ENCODE data around the gene ING1.
A peak's percentile ranks its signal among the peaks of the same experiment; 100 is the strongest.
"Not testable (repeated sequence)": the region's sequence is repeated elsewhere in the genome, so short reads cannot be mapped to it uniquely, and the experiment has no call there.

ING1 gene

DNA sequence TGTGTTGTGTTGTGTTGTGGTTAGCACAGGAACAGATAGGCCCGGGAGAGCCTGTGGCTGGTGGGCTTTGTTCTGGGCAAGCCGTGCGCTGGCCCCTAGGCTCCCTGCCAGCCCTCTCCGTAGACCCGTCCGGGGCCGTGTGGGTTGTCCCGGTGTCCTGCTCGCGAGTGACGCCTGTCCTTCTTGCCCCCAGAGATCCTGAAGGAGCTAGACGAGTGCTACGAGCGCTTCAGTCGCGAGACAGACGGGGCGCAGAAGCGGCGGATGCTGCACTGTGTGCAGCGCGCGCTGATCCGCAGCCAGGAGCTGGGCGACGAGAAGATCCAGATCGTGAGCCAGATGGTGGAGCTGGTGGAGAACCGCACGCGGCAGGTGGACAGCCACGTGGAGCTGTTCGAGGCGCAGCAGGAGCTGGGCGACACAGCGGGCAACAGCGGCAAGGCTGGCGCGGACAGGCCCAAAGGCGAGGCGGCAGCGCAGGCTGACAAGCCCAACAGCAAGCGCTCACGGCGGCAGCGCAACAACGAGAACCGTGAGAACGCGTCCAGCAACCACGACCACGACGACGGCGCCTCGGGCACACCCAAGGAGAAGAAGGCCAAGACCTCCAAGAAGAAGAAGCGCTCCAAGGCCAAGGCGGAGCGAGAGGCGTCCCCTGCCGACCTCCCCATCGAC lies 5.7 kb downstream of the ING1 start:
- no peak for DNase-seq

GRCh38 chr13:110722971-110723370 lies 9.5 kb downstream of the ING1 start:
- no peak for DNase-seq

DNA sequence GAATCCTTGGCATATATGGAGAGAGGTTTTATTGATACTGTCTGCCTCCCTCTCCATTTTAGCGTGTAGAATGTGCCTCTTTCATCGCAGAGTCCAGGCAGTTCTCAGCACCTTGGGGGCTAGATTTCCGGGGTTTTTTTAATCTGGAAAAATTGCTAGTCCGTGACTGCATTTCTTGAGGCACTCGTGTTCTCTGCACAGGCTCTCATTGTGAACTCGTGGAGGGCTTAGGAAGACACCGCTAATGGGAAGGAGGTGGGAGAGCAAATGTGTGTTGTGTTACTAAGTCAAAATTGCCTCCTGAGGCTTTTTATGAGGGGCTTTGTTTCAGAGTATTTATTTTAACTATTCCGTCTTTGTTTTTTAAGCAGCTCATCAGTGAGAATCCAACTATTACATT lies 10.1 kb downstream of the ING1 start:
- no peak for DNase-seq

DNA sequence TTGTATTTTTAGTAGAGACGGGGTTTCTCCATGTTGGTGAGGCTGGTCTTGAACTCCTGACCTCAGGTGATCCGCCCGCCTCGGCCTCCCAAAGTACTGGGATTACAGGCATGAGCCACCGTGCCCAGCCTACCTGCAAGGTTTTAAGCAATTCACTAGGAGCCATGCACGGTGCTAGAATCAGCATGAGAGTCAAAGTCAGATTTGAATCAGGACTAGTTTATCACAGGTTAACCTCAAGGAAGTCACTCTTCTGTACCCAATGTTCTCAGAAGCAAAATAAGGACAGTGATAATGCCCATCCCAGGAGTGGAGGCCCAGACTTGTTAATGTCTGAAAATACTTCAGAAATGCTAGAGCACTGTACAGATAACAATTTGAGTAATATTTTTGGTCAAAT lies 12.7 kb downstream of the ING1 start:
- not testable (repeated sequence) for DNase-seq

- peak; percentile 35 for DNase-seq
Measured at GRCh38 chr13:110726726-110727125, 13.2 kb downstream of the ING1 start.

- no peak for DNase-seq
Measured at GRCh38 chr13:110731072-110731471, 17.6 kb downstream of the ING1 start.

DNA sequence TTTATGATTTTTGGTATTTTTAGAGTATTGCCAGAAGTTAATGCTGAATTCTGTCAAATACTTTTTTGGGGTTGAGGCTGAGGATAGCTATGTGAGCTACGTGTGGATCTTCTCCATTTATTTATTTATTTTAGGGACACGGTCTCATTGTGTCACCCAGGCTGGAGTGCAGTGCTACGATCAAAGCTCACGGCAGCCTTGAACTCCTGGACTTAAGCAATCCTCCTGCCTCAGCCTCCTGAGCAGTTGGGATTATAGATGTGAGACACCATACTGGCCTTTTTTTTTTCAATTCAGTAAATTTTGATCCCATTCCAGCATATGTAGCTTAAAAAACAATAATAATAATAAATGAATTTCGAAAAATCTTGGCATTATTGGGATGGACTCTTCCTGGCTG lies 21.1 kb downstream of the ING1 start:
- DNase-seq, result no peak

DNA sequence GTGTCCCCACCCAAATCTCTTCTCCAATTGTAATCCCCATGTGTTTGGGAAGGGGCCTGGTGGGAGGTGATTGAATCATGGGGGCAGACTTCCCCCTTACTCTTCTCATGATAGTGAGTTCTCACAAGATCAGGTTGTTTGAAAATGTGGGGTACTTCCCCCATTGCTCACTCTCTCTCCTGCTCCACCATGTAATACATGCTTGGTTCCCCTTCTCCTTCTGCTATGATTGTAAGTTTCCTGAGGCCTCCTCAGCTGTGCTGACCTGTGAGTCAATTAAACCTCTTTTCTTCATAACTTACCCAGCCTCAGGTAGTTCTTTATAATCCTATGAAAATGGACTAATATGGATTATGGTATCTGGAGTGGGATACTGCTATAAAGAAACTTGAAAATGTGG lies 24.1 kb downstream of the ING1 start:
- no peak for DNase-seq

DNA sequence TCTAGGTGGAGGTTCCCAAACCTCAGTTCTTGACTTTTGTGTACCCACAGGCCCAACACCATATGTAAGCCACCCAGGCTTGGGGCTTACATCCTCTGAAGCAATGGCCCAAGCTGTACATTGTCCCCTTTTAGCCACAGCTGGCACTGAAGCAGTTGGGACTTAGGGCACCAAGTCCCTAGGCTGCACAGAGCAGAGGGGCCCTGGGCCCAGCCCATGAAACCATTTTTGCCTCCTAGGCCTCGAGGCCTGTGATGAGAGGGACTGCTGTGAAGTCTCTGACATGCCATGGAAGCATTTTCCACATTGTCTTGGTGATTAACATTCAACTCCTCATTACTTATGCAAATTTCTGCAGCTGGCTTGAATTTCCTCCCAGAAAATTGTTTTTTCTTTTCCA lies 30.2 kb downstream of the ING1 start:
- no peak for DNase-seq

GRCh38 chr13:110746438-110746837 lies 32.9 kb downstream of the ING1 start:
- DNase-seq, result no peak

DNA sequence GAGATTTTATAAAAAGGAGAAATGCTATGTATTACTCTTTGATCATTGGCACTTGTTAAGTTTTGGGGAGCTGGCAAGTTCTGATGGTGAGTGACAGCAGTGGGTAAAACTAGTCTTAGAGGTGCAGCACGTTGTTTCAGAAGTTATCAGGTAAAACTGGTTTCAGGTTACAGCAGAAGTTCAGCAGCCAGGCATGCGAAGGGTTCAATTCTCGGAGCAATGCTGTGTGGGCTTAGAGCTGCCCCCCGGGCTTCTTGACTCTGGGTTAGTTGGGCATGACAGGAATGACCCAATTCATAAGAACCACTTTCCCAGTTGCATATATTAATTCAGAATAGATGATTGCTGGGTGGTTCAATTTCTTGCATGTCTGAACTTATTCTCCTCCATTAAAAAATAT lies 34.8 kb downstream of the ING1 start:
- no peak for DNase-seq

GRCh38 chr13:110756219-110756631 lies 42.7 kb downstream of the ING1 start:
- no peak for DNase-seq

- no peak for DNase-seq
Measured at GRCh38 chr13:110757296-110757695, 43.8 kb downstream of the ING1 start.

DNA sequence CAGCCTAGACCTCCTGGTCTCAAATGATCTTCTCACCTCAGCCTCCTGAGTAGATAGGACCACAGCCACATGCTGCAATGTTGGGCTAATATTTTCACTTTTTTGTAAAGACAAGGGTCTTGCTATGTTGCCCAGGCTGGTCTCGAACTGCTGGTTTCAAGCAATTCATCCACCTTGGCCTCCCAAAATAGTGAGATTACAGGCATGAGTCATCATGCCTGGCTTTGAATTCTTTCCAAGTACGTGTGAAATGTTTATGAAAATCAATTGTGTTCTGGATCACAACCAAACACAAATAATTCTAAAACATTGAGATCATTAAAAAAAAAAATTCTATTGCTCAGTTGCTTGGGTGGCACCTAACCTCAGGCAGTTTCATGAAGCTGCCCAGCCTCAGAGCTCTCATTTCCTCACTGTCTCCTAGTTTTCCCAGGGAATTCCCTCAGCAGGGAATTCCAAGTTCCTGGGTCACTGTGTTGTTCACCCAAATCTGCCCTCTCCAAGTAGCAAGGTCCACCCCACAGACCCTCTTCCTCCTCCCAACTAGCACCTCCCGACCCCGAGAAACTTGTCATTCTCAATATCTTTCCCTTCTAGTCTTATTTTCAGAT lies 44.8 kb downstream of the ING1 start:
- DNase-seq, result no peak

DNA sequence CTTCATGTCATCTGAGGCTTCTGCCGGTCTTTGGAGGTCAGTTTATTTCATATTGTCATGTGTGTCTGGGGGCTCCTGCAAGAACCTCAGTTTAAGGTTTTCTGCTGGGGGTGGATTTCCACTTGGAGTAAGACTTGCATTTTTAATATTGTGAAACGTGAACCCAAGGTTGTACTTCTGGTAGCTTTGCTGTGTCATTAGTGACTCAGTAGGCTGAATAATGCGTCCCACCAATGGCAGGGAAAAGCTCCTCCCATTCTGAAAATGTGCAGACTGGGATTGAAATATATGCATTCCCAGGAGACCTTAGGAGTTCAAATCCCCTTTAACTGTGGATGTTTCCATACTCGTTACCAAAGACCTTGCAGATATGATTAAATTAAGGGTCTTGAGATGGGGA lies 46.2 kb downstream of the ING1 start:
- DNase-seq, result no peak

DNA sequence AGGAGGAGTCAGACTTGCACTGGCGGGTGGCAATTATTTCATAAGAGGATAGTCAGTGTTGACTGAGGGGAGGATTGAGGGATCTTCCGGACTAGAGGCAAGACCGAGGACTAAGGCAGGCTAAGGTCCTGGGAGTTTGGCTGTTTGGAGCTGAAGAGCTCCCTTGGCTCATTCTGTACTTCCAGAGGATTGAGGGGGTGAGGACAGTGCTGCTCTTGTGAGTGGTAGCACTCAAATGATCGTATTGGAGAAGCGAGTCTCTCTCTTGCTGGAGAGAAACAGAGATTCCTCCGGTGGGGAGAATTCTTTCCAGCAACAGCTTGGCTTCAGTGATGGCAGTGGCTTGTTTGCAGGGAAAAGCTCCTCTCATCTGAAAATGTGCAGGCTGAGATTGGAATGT lies 47.1 kb downstream of the ING1 start:
- DNase-seq, result no peak

DNA sequence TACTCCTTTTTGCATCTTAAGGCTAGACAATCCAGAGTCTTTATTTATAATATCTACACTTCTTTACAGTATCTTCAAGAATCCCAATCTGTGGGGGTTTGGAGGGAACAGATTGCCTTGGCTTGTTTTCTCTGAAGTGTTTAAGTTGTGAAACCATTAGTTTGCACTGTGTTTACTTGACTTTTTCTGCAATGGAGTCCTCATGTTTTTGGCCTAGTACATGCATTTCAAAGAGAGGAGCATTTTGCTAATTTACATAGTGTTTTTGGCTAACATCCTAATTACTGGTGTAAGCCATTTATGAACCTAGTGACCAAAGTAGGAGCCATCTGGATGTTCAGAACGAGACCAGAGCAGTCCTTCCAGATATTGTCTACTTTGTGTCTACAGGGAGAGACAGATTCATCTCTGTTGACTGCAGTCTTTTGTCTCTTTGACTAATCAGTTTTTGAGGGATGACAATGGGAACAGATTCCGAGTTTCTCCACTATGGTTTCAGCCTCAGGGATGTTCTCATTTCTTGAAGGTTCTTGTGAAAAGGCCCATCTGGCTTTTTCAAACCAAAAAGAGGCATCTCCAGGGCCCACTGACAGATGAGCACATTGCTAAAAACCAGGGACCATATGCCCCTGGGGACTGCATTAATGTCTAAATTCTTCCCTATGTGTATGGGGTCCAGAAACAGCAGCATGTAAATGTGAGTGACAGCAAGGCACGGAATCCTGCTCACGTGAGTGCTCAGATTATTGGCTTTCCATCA lies 53.4 kb downstream of the ING1 start:
- no peak for DNase-seq

DNA sequence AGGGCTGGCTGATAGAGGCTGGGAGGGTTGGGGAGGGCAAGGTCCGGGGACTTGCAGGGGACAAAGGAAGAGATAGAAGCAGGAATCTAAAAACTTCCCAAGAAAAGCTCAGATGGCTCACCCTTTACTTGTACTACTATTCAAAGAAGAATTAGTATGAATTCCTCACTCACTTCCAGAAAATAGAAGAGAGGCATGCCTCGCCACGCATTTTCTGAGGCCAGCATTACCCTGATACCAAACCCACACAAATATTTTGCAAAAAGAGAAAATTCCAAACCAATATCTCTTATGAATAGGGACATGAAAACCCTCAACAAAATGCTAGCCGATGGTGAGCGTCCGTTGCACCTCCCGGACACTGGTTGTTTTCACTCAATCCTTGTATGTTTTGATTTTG lies 54.0 kb downstream of the ING1 start:
- no peak for DNase-seq

- no peak for DNase-seq
Measured at GRCh38 chr13:110769097-110769496, 55.6 kb downstream of the ING1 start.

- no peak for DNase-seq
Measured at GRCh38 chr13:110770678-110771077, 57.2 kb downstream of the ING1 start.

GRCh38 chr13:110771194-110771593 lies 57.7 kb downstream of the ING1 start:
- DNase-seq, result no peak

DNA sequence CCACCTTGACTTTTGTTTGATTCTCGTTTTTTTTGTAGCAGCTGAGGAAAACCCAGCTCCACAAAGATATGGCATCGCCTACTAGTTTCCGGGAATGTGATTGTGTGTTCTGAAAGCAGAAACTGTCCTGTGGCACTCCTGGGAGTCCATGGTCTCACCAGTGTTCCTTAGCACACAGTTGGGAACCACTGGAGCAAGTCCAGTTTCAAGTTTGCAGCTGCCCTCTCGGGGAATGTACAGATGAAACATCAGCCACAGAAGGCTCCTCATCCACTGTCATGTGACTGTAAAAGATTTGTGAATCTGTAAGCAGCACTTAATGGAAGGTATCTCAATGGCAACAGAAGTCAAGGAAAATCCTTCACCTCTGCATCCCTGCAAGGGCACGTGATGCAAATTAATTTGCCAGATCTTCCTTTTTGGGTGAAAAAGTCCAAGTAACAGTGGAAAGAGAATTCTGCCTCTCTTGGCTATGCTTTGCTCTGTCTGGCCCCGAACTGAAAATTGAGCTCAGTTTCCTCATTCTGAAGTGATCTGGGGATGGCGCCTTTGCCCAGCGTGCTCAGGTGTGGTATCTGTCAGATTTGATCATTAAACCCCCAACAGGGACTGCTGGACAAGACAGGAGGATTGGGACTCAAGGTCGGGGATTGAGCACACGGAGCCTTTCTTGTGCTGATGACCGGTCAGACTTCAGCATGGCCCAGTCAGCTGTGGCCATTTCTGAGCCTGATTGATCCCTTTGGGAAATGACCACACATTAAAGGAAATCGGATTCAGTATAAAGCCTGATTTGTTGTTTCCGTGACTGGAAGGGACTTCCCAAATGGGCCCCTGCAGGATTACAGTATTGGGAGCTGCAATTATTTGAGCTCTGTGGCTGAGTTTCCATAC lies 58.8 kb downstream of the ING1 start:
- DNase-seq, result no peak

Measured in SHP77 treated with DMSO at 0.1 percent for 48 hours (cell line).